ENCODE data around the gene SCYL3.
"Not testable (repeated sequence)": the region's sequence is repeated elsewhere in the genome, so short reads cannot be mapped to it uniquely, and the experiment has no call there.

The SCYL3 gene

GRCh38 chr1:169874229-169874628, 19.5 kb downstream of the SCYL3 start:
- DNase-seq (ENCODE audit: low read depth): peak; percentile 15
- no peak overlapping the region for H3K4me3 ChIP-seq (ENCODE audit: low read depth, low read length)

DNA sequence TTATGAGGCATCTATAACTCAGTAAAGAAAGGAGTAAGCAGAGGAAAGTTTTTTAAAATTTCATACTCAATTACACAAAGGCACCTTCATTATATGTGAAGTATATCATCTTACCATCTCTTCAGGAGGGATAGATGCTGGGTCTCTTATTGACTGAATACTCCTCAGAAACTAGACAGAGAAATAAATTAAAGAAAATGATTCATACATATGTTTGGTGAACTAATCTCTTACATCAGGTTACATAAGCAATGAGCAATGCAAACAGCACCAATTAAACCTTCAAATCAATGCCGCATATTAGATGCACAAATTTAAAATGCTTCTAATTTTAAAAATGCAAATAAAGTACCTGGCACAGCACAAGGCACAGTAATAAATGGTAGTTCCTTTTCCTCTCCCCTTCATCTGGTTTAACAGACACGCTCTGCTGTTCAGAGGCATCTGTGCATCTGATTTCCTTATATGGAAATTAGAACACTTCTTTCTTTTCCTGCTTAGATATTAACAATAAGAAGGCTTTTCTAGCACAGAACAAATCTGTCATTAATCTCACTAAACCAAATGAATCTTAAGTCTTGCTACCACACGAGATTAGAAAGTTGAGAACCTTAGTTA, 20.0 kb downstream of the SCYL3 start:
- DNase-seq (ENCODE audit: low read depth): no peak

DNA sequence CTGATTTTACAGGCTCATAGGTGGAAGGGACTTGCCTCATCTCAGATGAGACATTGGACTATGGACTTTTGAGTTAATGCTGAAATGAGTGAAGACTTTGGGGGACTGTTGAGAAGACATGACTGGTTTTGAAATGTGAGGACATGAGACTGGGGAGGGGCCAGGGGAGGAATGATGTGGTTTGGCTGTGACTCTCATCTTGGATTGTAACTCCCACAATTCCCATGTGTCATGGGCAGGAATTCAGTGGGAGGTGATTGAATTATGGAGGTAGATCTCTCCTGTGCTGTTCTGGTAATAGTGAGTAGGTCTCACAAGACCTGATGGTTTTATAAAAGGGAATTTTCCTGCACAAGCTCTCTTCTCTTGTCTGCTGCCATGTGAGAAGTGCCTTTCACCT, 20.8 kb downstream of the SCYL3 start:
- no peak overlapping the region for H3K4me3 ChIP-seq (ENCODE audit: low read depth, low read length)
- DNase-seq (ENCODE audit: low read depth): no peak

More for the DNA sequence above, 20.0 kb downstream of the SCYL3 start:
- no peak overlapping the region for H3K4me3 ChIP-seq (ENCODE audit: low read depth, low read length)

- not testable (repeated sequence) for DNase-seq (ENCODE audit: low read depth); H3K4me3 ChIP-seq (ENCODE audit: low read depth, low read length)
Observed at GRCh38 chr1:169871988-169872387, 21.7 kb downstream of the SCYL3 start.

- no peak overlapping the region for H3K4me3 ChIP-seq (ENCODE audit: low read depth, low read length)
- DNase-seq (ENCODE audit: low read depth): no peak
Observed at GRCh38 chr1:169869426-169869825, 24.3 kb downstream of the SCYL3 start.

GRCh38 chr1:169868978-169869377, 24.7 kb downstream of the SCYL3 start:
- DNase-seq (ENCODE audit: low read depth): no peak
- H3K4me3 ChIP-seq (ENCODE audit: low read depth, low read length): no peak overlapping the region

GRCh38 chr1:169867012-169867675, 26.6 kb downstream of the SCYL3 start:
- no peak for DNase-seq (ENCODE audit: low read depth)
- no peak overlapping the region for H3K4me3 ChIP-seq (ENCODE audit: low read depth, low read length)

DNA sequence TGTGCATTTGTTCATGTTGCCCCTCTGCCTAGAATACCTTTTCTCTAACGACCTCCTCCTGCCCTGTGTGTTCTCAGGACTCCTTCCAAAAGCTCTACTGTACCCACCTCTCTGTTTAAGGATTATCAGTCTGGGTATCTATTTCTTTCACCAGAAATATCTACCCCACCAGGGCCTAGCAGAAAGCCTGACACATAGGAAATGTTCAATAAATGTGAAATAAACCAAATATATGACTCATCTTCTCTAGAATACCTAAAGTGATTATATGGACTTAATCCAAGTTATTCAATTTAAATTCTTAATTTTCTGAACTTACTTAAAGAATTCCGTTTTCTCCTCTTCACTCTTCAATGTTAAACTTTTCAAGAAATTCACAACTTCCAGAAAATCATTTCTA, 27.1 kb downstream of the SCYL3 start:
- DNase-seq (ENCODE audit: low read depth): no peak
- H3K4me3 ChIP-seq (ENCODE audit: low read depth, low read length): no peak overlapping the region

DNA sequence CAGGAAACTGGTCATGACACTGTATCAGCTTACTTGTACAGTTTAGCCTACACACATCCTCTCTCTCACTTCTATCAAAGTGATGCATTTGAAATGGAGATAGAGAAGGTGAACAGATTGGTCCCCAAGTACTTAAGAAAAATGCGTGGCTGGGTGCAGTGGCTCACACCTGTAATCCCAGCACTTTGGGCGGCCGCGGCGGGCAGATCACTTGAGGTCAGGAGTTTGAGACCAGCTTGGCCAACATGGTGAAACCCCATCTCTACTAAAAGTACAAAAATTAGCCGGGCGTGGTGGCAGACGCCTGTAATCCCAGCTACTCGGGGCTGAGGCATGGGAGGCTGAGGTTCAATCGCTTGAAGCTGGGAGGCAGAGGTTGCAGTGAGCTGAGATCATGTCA, 29.2 kb downstream of the SCYL3 start:
- not testable (repeated sequence) for DNase-seq (ENCODE audit: low read depth); H3K4me3 ChIP-seq (ENCODE audit: low read depth, low read length)

DNA sequence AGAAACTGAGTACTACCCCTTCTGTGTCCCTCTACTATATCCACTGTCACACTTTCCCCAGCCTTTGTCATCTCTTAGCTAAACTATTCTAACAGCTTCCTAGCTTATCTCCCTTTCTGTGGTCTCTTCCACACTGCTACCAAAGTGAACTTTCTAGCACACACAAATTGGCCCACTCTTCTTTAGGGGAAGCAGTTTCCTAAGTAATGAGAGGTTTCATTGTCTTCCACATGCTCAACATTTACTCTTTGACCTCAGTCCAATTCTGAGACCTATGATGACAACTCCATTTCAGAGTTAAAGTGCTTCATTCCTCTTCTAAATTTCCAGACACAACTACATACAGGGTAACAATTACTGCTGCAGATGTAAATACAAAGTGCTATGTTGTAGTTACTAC, 32.9 kb downstream of the SCYL3 start:
- no peak overlapping the region for H3K4me3 ChIP-seq (ENCODE audit: low read depth, low read length)

DNA sequence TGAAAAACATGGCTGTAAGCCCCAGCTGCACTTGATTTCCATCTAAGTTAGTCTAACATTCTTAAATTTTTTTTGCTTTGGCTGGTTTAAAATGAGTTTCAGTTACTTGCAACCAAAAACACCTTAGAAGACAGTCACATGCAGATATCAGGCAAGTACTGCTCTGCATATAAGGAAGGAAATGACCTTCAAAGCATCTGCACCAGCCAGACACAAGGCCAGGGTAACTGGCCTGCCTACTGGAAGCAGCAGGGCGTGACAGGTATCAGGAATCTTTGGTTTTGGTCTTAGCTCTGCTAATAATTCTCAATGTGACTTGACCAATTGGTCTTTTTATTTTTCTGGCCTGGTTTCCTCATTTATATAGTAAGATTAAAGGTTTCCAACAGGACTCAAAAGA, 33.5 kb downstream of the SCYL3 start:
- H3K4me3 ChIP-seq (ENCODE audit: low read depth, low read length): no peak overlapping the region
- DNase-seq (ENCODE audit: low read depth): no peak

More for the DNA sequence above, 32.9 kb downstream of the SCYL3 start:
- no peak for DNase-seq (ENCODE audit: low read depth)

GRCh38 chr1:169859001-169859400, 34.7 kb downstream of the SCYL3 start:
- no peak overlapping the region for H3K4me3 ChIP-seq (ENCODE audit: low read depth, low read length)

GRCh38 chr1:169858467-169858866, 35.2 kb downstream of the SCYL3 start:
- no peak for DNase-seq (ENCODE audit: low read depth)
- H3K4me3 ChIP-seq (ENCODE audit: low read depth, low read length): no peak overlapping the region

More at GRCh38 chr1:169859001-169859400, 34.7 kb downstream of the SCYL3 start:
- DNase-seq (ENCODE audit: low read depth): no peak

- no peak overlapping the region for H3K4me3 ChIP-seq (ENCODE audit: low read depth, low read length)
- DNase-seq (ENCODE audit: low read depth): no peak
Observed at GRCh38 chr1:169853341-169853740, 40.4 kb downstream of the SCYL3 start.

DNA sequence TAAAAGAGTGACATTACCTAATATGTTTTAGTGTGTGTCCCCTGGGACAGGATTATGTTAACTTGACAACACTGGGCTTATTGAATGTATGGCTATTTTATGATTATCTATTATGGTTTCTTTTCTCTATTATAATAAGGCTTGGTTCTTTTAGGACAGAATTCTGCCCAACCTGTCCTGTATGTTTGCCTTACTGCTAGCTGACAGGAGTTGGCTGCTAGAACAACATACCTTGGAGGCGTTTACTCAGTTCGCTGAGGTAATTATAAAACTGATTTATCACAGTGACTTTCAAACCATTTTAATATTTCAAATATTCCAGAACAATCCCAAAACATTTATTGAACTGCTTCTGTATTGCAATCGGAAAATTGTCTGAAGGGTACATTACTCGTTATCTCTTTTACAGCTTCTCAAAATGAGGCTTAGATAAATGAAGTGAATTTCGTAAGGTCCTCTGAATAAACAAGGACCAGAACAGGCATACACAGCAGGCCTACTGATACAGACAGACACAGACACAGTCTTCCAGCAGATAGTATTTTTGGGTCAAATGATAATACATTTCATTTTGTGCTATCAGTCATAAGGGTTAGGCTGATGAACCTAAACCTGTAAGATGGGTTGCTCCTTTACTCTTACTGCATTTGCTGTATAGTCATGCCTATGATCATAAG, 44.2 kb downstream of the SCYL3 start:
- DNase-seq (ENCODE audit: low read depth): no peak
- H3K4me3 ChIP-seq (ENCODE audit: low read depth, low read length): no peak overlapping the region

DNA sequence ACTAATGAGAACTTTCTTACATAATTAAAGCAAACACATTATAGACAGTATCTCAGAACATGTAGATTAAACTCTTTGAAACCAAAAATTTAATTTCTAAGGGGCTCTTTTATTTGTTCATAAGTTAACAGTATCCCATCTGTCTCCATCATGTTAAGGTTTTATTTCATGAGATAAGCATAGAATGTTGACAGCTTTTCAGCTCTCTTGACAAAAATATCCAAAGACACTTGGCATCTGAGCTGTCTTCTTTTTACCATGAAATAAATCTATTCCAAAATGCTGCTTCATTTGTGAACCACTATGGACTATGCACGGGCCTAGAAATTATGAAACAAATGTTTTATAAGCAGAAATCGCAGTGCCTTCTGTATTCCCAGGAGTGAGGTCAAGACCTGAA, 45.2 kb downstream of the SCYL3 start:
- DNase-seq (ENCODE audit: low read depth): no peak
- no peak overlapping the region for H3K4me3 ChIP-seq (ENCODE audit: low read depth, low read length)

GRCh38 chr1:169844941-169845608, 48.6 kb downstream of the SCYL3 start:
- H3K4me3 ChIP-seq (ENCODE audit: low read depth, low read length): no peak overlapping the region
- no peak for DNase-seq (ENCODE audit: low read depth)

DNA sequence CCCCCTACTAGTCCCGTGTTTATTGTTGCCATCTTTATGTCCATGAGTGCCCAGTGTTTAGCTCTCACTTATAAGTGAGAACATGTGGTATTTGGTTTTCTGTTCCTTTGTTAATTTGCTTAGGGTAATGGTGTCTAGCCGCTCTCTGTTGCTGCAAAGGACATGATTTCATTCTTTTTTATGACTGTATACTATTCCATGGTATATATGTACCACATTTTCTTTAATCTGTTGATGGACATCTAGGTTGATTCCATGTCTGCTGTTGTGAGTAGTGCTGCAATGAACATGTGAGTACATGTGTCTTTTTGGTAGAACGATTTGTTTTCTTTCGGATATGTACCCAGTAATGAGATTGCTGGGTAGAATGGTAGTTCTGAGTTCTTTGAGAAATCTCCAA, 54.8 kb downstream of the SCYL3 start:
- DNase-seq (ENCODE audit: low read depth): no peak
- H3K4me3 ChIP-seq (ENCODE audit: low read depth, low read length): no peak overlapping the region

GRCh38 chr1:169836198-169836597, 57.5 kb downstream of the SCYL3 start:
- no peak overlapping the region for H3K4me3 ChIP-seq (ENCODE audit: low read depth, low read length)
- DNase-seq (ENCODE audit: low read depth): no peak

DNA sequence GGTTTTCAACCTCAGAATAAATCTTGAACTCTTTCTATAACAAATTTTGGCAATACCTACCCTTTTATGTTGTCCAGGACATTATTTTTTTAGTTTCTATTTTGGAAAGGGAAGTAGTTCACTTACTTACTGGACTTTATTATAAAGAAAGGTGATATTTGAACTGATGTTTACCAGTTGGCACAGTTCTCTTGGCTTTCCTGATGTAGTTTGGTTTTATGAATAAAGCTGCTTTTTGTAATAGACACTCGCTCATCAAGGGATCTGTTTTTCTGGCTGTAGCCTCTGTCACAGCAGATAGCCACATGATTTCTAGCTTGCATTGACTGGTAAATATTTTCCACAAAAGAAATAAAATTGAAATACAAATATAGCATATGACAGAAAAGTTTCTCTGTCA, 58.0 kb downstream of the SCYL3 start:
- no peak for DNase-seq (ENCODE audit: low read depth)
- no peak overlapping the region for H3K4me3 ChIP-seq (ENCODE audit: low read depth, low read length)

Data from skeletal muscle cell (primary cell).